Activated T-helper 17 cell treated with anti-CD3 and anti-CD28 coated beads, Interleukin-2, amount 50 U/mL, for 72 hours (primary cell): ENCODE measurements around the gene SLC6A6. TPM values are rescaled to one million over a fixed set of nuclear protein-coding genes. Genes with fewer than 3 reads are reported as not detected.

ENCODE experiments used
- ATAC-seq: fragments of 150-1000 bp; cut with Tn5 transposase; replicated peaks from 2 replicates; pipeline ENCODE4 v1.10.0; 2021; ENCODE audit warnings: mild to moderate bottlenecking, moderate library complexity
- H3K27ac Mint-ChIP-seq: one replicate; pipeline ENCODE4 v1.8.0; 2022; ENCODE audit warnings: mixed read lengths
- H3K27me3 Mint-ChIP-seq: one replicate; pipeline ENCODE4 v1.8.0; 2022; ENCODE audit warnings: mixed read lengths
- H3K36me3 Mint-ChIP-seq: one replicate; pipeline ENCODE4 v1.8.0; 2022; ENCODE audit warnings: low read depth, mild to moderate bottlenecking, mixed read lengths
- H3K4me1 Mint-ChIP-seq: one replicate; pipeline ENCODE4 v1.8.0; 2022; ENCODE audit warnings: mixed read lengths
- H3K4me3 Mint-ChIP-seq: one replicate; pipeline ENCODE4 v1.8.0; 2022; ENCODE audit warnings: mild to moderate bottlenecking, mixed read lengths
- H3K9me3 Mint-ChIP-seq: one replicate; pipeline ENCODE4 v1.8.0; 2022; ENCODE audit warnings: mixed read lengths
- total RNA-seq, 2 donors: library from RNA; stranded (reverse); gene quantifications; one replicate each; pipeline ENCODE4 v1.2.3, GENCODE V29; 2022

SLC6A6 gene
- total RNA-seq, 2 donors from 2014 or later = 80.1 to 219 TPM

GRCh38 chr3:14378415-14378814 is 24.0 kb upstream of the SLC6A6 start:
- ATAC-seq = peak; percentile 46
- H3K36me3 Mint-ChIP-seq = no peaks in the 10 kb centered on the region

GRCh38 chr3:14379843-14380242 is 22.6 kb upstream of the SLC6A6 start:
- Mint-ChIP-seq H3K4me1 (peaks cover 13% of the 10 kb centered on the region), H3K4me3 (no peak overlapping the region), H3K9me3 (peaks cover 4% of the 10 kb centered on the region), H3K27me3 (no peaks in the 10 kb centered on the region), H3K36me3 (no peaks in the 10 kb centered on the region), H3K27ac (no peak overlapping the region)
- ATAC-seq = no peak

More at GRCh38 chr3:14378415-14378814, 24.0 kb upstream of the SLC6A6 start:
- peak overlapping the region; percentile 84 for H3K27ac Mint-ChIP-seq
- peaks cover 13% of the 10 kb centered on the region for H3K4me1 Mint-ChIP-seq
- H3K9me3 Mint-ChIP-seq = peaks cover 4% of the 10 kb centered on the region
- H3K4me3 Mint-ChIP-seq = peak overlapping the region; percentile 47
- no peaks in the 10 kb centered on the region for H3K27me3 Mint-ChIP-seq

GRCh38 chr3:14386254-14386653 is 16.2 kb upstream of the SLC6A6 start:
- Mint-ChIP-seq H3K27me3 (peaks cover 4% of the 10 kb centered on the region), H3K4me1 (no peaks in the 10 kb centered on the region), H3K36me3 (no peaks in the 10 kb centered on the region), H3K27ac (no peak overlapping the region), H3K9me3 (no peaks in the 10 kb centered on the region), H3K4me3 (no peak overlapping the region)
- ATAC-seq = no peak

GRCh38 chr3:14388201-14388600 is 14.2 kb upstream of the SLC6A6 start:
- Mint-ChIP-seq H3K4me1 (no peaks in the 10 kb centered on the region), H3K9me3 (no peaks in the 10 kb centered on the region), H3K36me3 (no peaks in the 10 kb centered on the region), H3K27ac (no peak overlapping the region), H3K4me3 (no peak overlapping the region), H3K27me3 (peaks cover 4% of the 10 kb centered on the region)
- peak; percentile 28 for ATAC-seq

GRCh38 chr3:14389166-14389606 is 13.2 kb upstream of the SLC6A6 start:
- H3K27me3 Mint-ChIP-seq = peaks cover 4% of the 10 kb centered on the region
- ATAC-seq = no peak

DNA sequence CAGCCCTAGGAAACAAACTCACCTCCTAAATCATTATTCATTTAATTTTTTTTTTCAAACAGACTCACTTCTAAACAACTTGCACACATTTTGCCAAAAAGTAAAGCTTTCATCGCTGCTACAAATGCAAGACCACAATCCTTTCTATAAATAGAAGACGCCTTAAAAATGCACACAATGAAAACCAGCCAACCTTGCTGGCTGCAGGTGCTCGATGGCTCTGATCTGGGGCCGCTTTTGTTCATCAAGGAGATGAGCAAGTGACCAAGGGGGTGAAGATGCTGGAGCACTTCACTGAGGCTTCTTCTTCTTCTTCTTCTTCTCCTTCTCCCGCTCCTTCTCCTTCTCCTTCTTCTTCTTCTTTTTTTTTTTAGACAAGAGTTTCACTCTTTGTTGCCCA is 12.7 kb upstream of the SLC6A6 start:
- Mint-ChIP-seq H3K27ac (no peak overlapping the region), H3K4me3 (no peak overlapping the region), H3K36me3 (no peaks in the 10 kb centered on the region), H3K9me3 (no peaks in the 10 kb centered on the region), H3K27me3 (peaks cover 4% of the 10 kb centered on the region), H3K4me1 (no peaks in the 10 kb centered on the region)
- no peak for ATAC-seq

More at GRCh38 chr3:14389166-14389606, 13.2 kb upstream of the SLC6A6 start:
- no peak overlapping the region for H3K4me3 Mint-ChIP-seq
- H3K27ac Mint-ChIP-seq = no peak overlapping the region
- H3K9me3 Mint-ChIP-seq = no peaks in the 10 kb centered on the region
- no peaks in the 10 kb centered on the region for H3K4me1 Mint-ChIP-seq
- H3K36me3 Mint-ChIP-seq = no peaks in the 10 kb centered on the region

DNA sequence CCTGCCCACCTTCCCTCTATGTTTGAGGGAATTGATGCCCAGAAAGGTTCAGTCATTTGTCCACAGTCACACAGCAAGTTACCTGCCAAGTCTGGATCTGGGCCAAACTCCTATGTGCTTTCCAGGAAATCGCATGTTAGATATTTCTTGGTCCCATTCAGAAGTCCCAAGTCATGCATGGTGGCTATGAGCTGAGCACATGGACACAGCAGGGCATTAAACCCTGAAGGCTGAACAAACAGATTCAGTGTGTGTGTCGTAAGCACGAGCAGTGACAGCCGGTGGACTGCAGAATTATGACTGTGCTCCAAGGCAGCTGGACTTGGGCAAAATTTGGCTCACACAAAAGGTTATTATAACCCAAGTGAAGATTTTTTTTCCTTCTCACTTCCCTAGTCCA is 11.4 kb upstream of the SLC6A6 start:
- no peak overlapping the region for H3K4me3 Mint-ChIP-seq
- no peaks in the 10 kb centered on the region for H3K4me1 Mint-ChIP-seq

GRCh38 chr3:14392231-14392630 is 10.2 kb upstream of the SLC6A6 start:
- Mint-ChIP-seq H3K36me3 (no peaks in the 10 kb centered on the region), H3K4me1 (peaks cover 4% of the 10 kb centered on the region), H3K9me3 (no peaks in the 10 kb centered on the region), H3K4me3 (no peak overlapping the region), H3K27ac (no peak overlapping the region), H3K27me3 (peaks cover under 1% of the 10 kb centered on the region)
- no peak for ATAC-seq

More for the DNA sequence above, 11.4 kb upstream of the SLC6A6 start:
- no peaks in the 10 kb centered on the region for H3K36me3 Mint-ChIP-seq
- H3K9me3 Mint-ChIP-seq = no peaks in the 10 kb centered on the region
- no peak for ATAC-seq
- peaks cover 4% of the 10 kb centered on the region for H3K27me3 Mint-ChIP-seq
- H3K27ac Mint-ChIP-seq = no peak overlapping the region

DNA sequence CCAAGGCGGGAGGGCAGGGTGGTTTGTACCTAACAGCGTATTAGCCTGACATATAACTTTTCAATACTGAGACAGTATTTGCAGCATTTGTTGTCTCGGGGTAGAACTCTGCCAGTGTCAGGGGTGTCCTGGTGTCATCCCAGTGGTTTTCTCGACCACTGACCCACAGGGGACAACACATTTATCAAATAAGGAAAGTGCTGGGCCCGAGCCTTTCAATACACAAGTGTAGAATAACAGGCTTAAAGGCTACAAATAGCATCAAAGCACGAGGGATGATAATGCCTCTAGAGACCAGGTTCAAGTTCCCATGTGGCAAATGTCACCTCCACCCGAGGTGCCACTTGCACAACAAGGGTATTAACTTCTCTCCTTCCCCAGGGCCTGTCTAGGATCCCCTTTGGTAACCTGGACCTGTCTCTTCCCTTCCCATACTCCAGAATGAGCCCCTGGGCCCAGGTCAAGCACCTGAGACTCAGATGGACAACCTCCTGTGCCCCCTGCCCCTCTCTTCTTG is 9.5 kb upstream of the SLC6A6 start:
- no peak overlapping the region for H3K4me3 Mint-ChIP-seq
- no peaks in the 10 kb centered on the region for H3K27me3 Mint-ChIP-seq
- H3K36me3 Mint-ChIP-seq = no peaks in the 10 kb centered on the region
- H3K4me1 Mint-ChIP-seq = peaks cover 10% of the 10 kb centered on the region
- ATAC-seq = no peak
- peak overlapping the region; percentile 53 for H3K27ac Mint-ChIP-seq
- no peaks in the 10 kb centered on the region for H3K9me3 Mint-ChIP-seq

DNA sequence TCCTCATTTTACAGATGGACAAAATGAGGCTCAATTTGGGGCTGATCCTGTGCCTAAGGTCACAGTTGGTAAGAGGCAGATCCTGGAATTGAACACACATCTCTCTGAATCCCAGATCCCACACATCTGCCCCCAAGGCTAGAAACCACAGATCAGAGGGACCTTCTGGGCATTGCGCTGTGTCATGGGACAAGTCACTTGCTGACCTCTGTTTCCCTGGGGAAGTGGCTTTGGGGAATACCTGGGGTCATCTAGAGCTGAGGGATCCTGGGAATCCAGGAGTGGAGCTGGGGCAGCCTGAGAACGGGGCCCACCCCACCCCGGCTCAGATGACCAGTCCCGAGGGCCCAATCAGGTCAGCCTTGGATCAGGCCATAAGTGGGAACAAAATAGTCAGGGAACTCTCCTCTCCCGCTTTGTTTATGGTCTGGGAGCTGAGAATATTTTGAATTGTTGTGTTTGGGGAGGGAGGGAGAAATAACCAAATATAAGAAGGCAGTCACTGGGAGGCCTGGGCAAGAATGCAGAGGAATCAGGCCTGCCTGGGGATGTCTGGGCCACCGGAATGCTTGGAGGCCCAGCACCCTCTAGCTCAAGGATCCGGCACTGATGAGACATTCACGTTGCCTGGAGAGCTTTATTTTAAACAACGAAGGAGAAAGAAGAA is 8.8 kb upstream of the SLC6A6 start:
- peak overlapping the region; percentile 53 for H3K27ac Mint-ChIP-seq
- peaks cover 10% of the 10 kb centered on the region for H3K4me1 Mint-ChIP-seq
- H3K36me3 Mint-ChIP-seq = no peaks in the 10 kb centered on the region
- no peak for ATAC-seq
- no peak overlapping the region for H3K4me3 Mint-ChIP-seq
- no peaks in the 10 kb centered on the region for H3K27me3 Mint-ChIP-seq
- H3K9me3 Mint-ChIP-seq = no peaks in the 10 kb centered on the region

DNA sequence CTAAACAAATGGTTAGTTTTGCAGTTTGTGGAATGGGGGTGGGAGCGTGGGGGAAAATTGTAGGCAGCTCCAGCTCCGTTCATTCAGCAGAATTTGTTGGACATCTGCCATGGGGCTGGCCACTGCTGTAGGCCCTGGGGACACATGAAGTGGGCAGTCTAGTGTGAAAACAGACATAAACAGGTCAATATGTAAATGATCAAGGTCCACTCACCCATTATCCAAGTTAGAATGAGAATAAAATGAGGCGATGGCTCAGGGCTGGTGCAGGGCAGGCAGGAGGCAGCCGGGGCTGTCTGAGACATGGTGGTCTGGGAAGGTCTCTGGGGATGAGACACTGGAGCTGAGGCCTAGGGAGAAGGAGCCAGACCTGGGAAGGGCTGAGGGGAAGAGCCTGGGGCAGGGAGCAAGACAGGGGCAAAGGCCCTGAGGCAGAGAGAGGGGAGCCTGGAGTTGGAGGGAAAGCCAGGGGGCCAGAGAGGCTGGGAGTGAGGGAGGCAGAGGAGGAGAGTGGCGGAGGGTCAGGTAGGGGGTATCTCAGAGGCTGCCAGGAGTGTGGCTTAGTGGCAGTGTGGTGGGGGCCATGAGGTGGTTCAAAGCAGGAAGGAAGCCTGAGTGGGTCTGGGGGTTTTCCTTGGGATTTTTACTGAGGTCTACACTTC is 6.2 kb upstream of the SLC6A6 start:
- Mint-ChIP-seq H3K27ac (peak overlapping the region; percentile 89), H3K27me3 (no peaks in the 10 kb centered on the region), H3K9me3 (no peaks in the 10 kb centered on the region), H3K4me3 (no peak overlapping the region), H3K4me1 (peaks cover 10% of the 10 kb centered on the region), H3K36me3 (no peaks in the 10 kb centered on the region)
- ATAC-seq = no peak

GRCh38 chr3:14397046-14397445 is 5.4 kb upstream of the SLC6A6 start:
- Mint-ChIP-seq H3K27ac (peak overlapping the region; percentile 87), H3K4me3 (no peak overlapping the region)
- no peak for ATAC-seq

DNA sequence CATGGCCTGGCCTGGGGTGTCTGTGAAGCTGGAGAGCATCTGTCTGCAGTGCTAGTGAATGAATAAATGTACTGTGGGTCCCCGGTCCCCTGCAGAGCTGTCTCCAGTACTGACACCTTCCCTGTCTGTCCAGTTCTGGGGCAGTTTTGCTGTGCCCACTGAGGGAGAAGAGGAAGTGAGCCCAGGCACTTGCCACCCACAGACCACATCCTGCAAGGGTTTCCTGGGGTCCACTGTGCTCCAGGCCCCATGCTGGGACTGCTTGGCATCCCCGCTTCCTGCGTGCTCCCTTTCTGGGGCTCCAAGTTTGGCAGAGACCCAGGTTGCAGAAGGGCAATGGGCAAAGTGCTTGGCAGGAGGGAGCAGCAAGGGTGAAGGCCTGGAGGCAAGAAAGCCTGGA is 4.9 kb upstream of the SLC6A6 start:
- Mint-ChIP-seq H3K27me3 (no peaks in the 10 kb centered on the region), H3K27ac (peak overlapping the region; percentile 87), H3K9me3 (no peaks in the 10 kb centered on the region), H3K36me3 (peaks cover 3% of the 10 kb centered on the region), H3K4me3 (no peak overlapping the region), H3K4me1 (peaks cover 10% of the 10 kb centered on the region)
- ATAC-seq = no peak

More at GRCh38 chr3:14397046-14397445, 5.4 kb upstream of the SLC6A6 start:
- no peaks in the 10 kb centered on the region for H3K9me3 Mint-ChIP-seq
- peaks cover 10% of the 10 kb centered on the region for H3K4me1 Mint-ChIP-seq
- H3K36me3 Mint-ChIP-seq = no peaks in the 10 kb centered on the region
- no peaks in the 10 kb centered on the region for H3K27me3 Mint-ChIP-seq

GRCh38 chr3:14397940-14398796 is 4.2 kb upstream of the SLC6A6 start:
- ATAC-seq = no peak
- Mint-ChIP-seq H3K9me3 (no peaks in the 10 kb centered on the region), H3K27ac (peak overlapping the region; percentile 87), H3K4me3 (no peak overlapping the region), H3K27me3 (no peaks in the 10 kb centered on the region), H3K36me3 (peaks cover 10% of the 10 kb centered on the region), H3K4me1 (peaks cover 10% of the 10 kb centered on the region)
